NCI-H510A treated with DMSO at 0.1 percent for 48 hours (cell line): ENCODE data around the gene CTBP1.

Source experiments
- DNase-seq: peaks from one replicate; lab custom pipeline; 2025; lab: John Stamatoyannopoulos, UW

The CTBP1 gene

DNA sequence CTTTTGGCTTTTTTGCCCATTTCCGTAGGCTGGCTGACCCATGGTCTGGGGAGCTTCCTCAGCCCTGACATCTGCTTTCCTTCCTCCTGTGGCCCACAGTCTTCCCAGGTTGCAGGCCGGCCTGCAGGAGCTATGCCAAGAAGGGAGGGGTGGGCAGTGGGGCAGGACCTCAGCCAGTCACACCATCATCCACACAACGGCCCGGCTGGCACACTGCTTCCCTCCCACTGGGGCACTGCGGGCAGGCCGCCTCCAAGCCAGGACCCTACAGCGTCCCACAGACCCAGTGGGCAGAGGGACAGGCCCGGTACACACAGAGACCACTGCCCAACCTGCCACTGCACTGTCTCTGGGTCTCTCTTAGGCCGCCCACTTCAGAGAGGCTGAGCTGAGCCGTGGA, 38.0 kb downstream of the CTBP1 start:
- DNase-seq: no peak

- DNase-seq: no peak
Measured at GRCh38 chr4:1210241-1210841, 38.6 kb downstream of the CTBP1 start.

DNA sequence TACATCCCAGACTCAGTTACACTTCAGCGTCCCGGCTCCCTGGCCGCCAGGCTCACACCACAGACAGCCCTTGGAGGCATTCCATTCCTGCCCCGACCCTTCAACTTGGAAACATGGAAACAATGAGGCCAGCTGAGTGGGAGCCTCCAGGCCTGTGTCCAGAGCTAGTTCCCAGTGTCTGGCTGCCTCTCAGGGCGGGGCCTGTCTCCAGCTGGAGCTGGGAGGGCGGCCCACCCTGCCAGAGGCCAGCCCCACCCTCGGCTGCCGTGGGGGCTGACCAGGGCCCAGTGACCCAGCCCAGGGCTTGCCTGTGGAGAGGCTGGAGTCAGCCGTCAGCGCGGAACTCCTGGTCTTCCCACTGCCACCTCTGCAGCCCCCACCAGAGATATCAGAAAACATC, 39.1 kb downstream of the CTBP1 start:
- DNase-seq: no peak

GRCh38 chr4:1208970-1209704, 39.8 kb downstream of the CTBP1 start:
- DNase-seq: no peak

GRCh38 chr4:1208266-1208961, 40.5 kb downstream of the CTBP1 start:
- no peak for DNase-seq

DNA sequence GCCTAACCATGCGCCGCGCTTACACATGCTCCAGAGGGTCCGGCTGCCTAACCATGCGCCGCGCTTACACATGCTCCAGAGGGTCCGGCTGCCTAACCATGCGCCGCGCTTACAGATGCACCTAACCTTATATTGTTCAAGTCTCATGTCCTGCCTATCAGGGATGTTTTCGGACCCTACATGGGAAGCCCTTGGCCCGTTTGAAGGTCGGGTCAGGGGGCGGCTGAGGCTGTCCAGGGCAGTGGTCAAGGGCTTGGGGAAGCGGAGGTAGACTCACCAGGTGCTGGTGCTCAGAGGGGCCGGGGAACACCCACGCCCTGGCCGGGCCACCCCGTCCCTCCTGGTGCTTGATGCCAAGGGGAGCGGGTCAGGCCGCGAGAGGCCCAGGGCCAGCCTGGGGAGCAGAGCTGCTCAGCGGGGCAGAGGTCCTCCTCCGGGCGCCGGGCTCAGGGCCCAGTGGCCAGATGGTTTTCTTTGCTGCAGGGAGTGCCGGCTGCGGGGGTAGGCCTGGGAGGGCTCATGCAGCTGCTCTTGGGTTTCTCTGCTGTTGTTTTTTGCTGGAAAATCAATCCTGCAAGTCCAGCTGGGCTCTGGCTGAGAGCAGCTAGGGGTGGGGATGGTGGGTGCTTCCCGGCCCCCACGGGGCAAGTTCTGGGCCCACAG, 41.2 kb downstream of the CTBP1 start:
- no peak for DNase-seq

GRCh38 chr4:1207157-1207470, 41.8 kb downstream of the CTBP1 start:
- no peak for DNase-seq

DNA sequence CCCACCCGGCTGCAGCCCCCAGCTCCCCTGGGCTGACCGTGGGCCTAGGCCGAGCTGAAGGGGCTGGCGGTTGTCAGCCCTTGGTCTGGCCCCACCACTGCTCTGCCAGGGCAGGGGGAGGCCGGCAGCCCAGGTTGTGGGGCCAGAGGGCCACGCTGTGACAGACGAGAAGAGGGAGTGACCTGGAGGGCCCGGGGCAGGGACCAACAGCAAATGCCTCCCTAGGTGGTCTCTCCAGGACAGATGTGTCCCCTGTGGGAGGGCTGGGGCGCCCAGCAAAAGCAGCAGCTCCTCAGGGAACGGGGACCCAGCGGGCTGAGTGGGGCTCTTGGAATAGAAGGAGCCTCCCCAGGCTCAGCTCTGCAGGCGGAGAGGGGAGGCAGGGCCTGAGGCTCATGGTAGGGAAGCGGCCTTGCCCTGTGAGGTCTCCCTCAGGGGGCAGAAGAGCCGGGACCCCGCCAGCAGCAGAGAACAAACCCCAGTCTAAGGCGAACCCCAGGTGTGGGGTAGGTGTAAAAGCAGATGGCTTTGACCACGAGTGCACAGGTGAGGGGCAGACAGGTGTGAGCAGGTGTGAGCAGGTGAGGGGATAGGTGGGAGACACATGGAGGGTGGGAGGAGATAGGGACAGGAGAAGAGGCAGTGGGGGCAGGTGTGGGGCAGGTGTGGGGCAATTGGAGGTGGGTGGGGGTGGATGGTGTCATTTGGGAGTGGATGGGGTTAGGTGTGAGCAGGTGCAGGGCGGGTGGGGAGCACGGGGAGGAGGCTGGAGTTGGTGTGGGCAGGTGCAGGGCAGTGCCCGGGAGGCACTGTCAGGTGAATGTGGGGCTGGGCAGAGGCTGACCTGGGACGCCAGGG, 42.4 kb downstream of the CTBP1 start:
- DNase-seq: no peak

DNA sequence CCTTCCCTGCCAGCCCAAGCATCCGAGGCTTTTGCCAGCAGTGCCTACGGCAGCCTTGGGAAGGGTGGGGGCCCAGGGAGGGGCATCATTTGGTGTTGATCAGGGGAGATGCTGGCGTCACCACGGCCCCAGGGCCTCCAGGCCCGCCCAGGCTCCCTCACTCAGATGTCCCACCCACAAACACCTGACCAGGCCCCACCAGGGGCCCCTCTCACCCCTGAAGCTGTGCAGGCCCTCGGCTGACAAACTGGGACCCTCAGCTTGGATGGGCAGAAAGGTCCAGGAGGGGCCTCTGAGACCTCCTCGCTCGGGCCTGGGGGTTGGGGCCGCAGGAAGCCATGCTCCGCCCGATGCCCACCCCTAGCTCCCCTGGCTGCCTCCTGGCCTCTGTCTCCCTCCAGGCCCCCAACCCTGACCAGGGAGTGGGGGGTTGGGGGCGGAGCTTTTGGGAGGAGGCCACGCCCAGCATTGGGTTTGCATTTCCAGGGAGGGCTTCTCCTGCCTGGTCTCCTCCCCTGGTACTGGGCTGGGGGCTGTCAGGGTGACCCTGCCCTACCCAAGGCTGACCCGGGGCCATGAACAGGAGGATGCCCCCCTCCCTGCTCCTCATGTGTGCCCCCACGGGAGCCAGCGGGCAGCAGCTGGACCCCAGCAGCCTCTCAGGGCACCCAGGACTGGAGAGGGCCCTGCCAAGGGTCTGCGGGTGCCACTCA, 43.2 kb downstream of the CTBP1 start:
- DNase-seq: no peak

- no peak for DNase-seq
Measured at GRCh38 chr4:1204828-1205585, 43.9 kb downstream of the CTBP1 start.

DNA sequence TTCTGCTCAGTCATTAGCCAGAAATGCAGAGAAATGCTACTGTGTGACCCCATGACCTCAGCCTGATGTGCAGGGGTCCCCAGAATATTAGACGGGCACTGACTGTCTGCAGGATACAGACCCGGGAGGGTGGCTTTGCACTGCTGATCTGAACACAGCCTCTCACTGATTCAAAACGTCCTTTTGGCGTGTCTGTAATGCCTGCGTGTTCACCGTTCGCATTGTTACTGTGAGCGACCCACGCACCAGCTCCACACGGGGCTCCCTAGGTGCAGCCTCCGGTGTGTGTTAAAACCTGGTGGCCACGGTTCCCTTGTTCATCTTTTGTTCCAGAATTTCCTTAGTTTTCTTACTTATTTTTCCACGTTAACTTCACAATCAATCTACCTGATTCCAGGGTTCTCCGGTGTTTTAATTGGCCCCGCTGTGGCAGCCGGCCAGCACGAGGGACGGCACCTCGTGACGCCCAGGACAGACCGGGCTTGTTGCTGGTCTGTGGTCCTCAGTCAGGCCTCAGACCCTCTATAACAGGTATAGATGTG, 44.6 kb downstream of the CTBP1 start:
- DNase-seq: no peak

DNA sequence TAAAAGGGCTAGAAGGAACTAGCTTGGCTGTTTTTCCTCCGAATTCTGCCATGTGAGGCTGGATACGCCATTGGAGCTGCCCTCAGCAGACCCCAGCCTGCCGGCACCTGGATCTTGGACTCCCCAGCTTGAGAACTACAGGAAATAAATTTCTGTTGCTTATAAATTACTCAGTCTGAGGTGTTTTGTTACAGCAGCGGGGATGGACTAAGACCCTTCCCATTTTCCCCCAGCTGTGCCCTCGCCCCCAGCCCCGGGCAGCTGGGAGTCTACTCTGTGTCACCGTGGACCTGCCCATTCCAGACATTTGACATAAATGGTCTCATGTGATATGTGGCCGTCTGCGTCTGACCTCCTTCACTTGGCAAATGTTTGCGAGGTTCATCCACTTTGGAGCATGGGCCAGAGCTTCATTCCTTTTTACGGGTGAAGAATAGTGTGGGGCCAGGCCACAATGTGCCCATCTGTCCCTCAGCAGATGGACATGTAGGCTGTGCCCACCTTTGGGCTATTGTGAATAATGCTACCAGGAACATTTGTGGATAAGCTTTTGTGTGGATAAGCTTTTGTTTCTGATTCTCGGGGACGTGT, 45.8 kb downstream of the CTBP1 start:
- DNase-seq: no peak

DNA sequence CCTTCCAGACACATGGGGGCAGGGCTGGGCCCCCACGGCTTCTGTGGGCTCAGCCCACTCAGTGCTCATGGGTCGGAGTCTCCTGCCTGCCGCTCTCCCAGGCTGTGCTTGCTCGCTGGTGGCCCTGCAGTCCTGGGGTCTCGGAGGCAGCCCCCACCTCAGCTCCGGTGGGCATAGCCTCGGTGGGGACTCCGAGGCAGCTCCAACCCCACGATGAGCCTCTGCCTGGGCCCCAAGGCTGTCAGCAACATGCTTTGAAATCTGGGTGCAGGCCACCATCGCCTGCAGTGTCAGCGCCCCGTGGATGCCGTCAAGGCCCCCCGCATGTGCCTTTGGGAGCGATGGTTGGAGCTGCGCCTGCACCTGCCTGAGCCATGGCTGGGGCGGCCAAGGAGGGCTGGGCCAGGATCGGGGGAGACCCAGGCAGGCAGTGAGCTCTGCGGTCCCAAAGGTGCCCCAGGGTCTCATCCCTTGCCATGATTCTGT, 46.4 kb downstream of the CTBP1 start:
- no peak for DNase-seq

DNA sequence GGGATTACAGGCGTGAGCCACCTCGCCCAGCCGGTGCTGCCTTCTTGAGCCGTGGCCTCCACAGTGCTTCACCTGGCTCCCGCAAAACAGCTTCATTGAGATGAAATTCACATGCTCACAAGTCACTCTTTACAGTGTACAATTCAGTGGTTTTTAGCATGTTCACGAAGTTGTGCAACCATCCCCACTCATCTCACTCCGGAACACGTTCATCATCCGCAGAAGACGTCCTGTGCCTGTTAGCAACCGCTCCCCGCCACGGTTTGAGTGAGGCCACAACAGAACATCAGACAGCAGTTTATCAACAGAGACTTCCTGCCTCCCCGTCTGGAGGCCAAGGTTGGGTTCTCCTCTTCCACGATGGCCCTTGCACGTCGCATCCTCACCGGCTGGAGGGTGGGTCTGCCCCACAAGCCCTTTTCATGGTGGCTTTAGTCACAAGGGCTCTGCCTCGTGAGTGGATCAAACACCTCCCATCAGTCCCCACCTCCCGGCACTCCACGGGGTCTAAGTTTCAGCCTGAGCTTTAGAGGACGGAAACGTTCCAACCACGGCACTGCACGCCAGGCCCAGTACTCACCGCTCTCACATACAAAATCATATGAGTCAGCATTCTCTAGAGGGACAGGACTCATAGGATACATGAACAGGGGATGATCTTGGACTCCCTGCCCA, 46.9 kb downstream of the CTBP1 start:
- no peak for DNase-seq

- DNase-seq: no peak
Measured at GRCh38 chr4:1200425-1201035, 48.4 kb downstream of the CTBP1 start.

DNA sequence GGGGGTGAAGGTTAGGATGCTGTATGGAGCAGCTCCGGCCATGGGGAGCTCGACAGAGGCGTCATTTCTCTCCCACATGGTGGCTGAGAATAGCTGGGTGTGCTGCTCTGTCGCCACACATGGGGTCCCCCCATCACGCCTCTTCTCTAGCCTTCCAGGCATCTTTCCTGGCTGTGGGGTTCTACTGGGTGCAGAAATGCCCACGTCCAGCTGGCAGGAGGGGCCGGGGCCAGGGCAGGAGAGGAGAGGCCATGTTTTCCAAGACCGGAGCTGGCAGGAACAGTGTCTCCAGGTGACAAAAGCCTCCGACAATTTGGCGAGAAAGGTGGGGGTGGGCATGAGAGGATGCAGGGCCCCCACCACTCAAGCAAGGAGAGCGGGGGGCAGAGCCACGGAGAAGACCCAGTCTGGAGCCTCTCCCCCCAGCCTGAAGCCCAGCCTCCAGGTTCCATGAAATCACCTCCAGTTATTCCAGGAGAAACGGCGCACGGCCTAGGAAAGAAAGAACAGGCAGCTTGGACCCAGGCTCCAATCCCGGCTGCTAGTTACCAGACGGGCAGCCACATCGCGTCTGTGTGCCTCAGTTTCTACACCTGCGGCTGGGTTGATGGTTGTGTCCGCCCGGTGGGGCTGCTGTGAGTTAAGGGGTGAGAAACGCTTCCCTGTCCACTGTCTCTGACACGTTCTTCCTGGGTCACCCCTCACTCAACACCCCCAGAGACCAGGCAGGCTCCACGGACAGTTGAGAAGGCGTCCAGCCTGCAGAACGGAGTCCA, 49.2 kb downstream of the CTBP1 start:
- no peak for DNase-seq

DNA sequence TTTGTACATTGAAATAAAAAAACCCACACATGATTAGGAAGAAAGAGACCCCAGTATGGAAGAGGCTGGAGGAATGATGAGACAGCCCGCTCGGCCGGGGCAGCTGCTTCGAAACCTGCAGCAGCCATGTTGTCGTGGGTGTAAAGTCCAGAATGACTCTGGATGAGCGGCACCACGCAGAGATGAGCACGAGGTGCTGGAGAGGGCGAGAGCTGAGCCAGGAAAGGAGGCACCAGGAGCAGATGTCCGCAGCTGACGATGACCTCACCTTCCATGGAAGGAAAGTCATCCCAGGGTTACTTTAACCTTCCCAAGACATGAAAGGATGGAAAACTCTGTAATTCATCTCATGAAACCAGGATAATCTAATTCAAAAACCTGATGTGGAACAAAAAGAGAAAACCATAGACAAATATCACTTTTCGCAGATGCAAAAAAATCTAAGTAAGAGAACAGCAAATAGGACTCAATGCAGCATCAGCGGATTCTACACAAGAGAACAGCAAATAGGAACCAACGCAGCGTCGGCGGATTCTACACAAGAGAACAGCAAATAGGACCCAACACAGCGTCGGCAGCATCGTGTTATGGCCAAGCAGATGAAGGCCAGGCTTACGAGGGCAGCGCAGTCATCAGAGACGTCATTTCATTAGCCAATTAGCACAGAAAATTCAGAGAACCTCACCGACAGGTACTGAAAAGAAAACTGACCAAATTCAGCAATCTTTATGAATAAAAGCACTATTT, 50.7 kb downstream of the CTBP1 start:
- no peak for DNase-seq
